ENCODE results near the gene CTDSPL.

CTDSPL gene

DNA sequence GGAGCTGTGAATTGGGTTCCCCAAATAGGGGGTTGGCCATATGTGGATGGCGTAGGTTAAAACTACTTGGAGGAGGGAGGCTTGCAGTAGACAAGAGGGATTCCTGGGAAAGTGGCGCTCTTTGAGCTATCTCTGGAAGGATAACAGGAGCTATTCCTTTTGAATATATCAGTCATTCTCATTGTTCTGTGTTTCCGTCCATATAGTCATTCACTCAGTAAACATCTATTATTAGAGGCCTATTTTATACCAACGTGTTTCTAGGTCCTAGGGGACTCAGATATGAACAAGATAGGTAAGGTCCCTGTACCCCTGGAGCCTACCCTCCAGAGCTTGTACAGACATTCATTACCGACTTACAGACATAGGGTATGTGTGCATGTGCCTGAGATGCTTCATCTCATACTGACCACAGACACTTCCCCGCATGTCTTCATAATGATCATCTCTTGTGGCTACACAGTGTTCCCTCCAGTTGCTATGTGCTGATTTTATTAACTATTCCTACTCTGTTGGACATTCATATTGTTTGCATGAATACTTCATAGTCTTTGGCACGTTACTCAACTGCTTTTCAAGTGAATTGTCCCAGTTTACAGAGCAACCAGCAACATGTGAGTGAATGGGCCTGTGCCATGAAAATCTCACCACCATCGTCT is 73.1 kb downstream of the CTDSPL start:
- ATAC-seq = peak; percentile 16; the same call in 2 of the 3 replicates
- no peak for TF ChIP-seq ZNF70 (CRISPR knock-in tag; IDR thresholded peaks at IDR 0.05)
- no peak for TF ChIP-seq ARNTL (CRISPR knock-in tag; IDR thresholded peaks at IDR 0.05; ENCODE audit: borderline replicate concordance, low read depth)
- no peak for TF ChIP-seq BACH2 (CRISPR knock-in tag; IDR thresholded peaks at IDR 0.05; ENCODE audit: borderline replicate concordance)
- TF ChIP-seq CSDC2 (CRISPR knock-in tag; IDR thresholded peaks at IDR 0.05) = no peak
- no peak for TF ChIP-seq ZFP3 (CRISPR knock-in tag; IDR thresholded peaks at IDR 0.05)
- no peak for TF ChIP-seq ZNF8 (CRISPR knock-in tag; IDR thresholded peaks at IDR 0.05)
- no peak for TF ChIP-seq ISL1 (CRISPR knock-in tag; IDR thresholded peaks at IDR 0.05)
- TF ChIP-seq ZNF565 (CRISPR knock-in tag; conservative IDR thresholded peaks at IDR 0.05; ENCODE audit: low read depth) = no peak
- no peak for TF ChIP-seq SNAI2 (CRISPR knock-in tag; IDR thresholded peaks at IDR 0.05)
- TF ChIP-seq TOX (CRISPR knock-in tag; IDR thresholded peaks at IDR 0.05; ENCODE audit: borderline replicate concordance) = no peak
- no peak for TF ChIP-seq ZFP30 (CRISPR knock-in tag; IDR thresholded peaks at IDR 0.05)
- TF ChIP-seq RARB (CRISPR knock-in tag; IDR thresholded peaks at IDR 0.05) = no peak
- TF ChIP-seq ESRRG (CRISPR knock-in tag; IDR thresholded peaks at IDR 0.05) = no peak
- TF ChIP-seq, protein P1, sequence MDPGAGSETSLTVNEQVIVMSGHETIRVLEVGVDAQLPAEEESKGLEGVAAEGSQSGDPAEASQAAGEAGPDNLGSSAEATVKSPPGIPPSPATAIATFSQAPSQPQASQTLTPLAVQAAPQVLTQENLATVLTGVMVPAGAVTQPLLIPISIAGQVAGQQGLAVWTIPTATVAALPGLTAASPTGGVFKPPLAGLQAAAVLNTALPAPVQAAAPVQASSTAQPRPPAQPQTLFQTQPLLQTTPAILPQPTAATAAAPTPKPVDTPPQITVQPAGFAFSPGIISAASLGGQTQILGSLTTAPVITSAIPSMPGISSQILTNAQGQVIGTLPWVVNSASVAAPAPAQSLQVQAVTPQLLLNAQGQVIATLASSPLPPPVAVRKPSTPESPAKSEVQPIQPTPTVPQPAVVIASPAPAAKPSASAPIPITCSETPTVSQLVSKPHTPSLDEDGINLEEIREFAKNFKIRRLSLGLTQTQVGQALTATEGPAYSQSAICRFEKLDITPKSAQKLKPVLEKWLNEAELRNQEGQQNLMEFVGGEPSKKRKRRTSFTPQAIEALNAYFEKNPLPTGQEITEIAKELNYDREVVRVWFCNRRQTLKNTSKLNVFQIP (CRISPR knock-in tag; IDR thresholded peaks at IDR 0.05; ENCODE audit: borderline replicate concordance, low read depth) = no peak
- no peak for TF ChIP-seq GLIS3 (CRISPR knock-in tag; IDR thresholded peaks at IDR 0.05)
- no peak for TF ChIP-seq OSR1 (CRISPR knock-in tag; IDR thresholded peaks at IDR 0.05)
- TF ChIP-seq, protein P2, sequence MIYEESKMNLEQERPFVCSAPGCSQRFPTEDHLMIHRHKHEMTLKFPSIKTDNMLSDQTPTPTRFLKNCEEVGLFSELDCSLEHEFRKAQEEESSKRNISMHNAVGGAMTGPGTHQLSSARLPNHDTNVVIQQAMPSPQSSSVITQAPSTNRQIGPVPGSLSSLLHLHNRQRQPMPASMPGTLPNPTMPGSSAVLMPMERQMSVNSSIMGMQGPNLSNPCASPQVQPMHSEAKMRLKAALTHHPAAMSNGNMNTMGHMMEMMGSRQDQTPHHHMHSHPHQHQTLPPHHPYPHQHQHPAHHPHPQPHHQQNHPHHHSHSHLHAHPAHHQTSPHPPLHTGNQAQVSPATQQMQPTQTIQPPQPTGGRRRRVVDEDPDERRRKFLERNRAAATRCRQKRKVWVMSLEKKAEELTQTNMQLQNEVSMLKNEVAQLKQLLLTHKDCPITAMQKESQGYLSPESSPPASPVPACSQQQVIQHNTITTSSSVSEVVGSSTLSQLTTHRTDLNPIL (CRISPR knock-in tag; IDR thresholded peaks at IDR 0.05; ENCODE audit: low read depth) = no peak

DNA sequence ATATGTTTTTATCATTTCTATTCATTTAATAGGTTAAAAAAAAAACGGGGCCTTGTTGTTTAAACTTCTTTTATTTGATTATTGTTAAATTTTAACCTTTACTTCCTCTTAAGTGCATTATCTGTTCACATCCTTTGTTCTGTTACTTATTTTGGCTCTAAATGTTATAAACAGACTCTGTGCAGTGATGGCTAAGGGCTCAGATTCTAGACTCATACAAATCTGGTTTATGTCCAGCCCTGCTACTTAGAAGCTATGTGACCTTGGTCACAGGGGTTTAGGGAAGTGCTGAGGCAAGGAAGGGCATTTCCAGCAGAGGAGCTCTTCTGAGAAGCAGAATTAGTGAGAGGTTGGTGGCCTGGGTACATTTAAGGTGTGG is 73.6 kb downstream of the CTDSPL start:
- ATAC-seq = peak; percentile 72

DNA sequence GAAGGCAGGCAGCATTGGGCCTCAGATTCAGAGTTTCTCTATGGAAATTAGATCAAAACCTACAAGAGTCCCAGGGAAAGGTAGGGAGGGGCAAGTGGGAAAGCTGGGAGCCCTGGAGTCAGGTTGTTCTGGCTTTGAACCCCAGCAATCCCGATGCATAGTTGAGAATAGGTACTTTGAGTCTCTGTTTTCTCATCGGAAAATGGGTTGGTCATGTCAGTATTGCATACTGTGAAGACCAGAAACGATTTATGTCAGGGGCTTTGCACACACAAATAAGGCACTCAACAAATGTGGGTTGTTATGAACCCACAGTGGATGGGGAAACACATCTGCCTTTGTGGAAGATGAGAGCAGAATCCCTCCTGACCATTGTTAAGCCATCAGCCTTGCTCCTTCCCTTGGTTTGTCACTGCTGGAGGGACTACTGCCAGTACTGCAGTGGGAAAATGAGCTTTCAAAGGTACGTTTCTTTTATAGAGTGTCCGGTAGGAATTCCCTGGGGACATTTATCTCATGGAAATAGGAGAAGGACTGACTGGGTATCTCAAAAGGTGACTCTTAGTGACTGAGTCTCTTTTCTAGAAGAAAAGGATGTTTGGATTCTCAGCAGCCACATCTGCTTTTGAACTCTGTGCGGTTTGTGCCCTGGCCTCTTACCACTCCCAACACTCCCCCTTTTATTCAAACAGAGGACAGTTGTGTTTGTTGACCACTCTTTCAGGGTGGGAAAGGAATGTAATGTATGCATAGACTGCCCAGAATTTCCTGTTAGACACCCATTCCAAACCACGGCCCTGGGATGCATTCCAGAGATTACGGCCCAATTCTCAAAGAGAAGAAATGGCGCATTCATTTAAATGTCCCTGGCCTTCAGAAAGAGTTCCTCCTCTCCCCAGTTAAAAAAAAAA is 74.3 kb downstream of the CTDSPL start:
- TF ChIP-seq ISL1 (CRISPR knock-in tag; IDR thresholded peaks at IDR 0.05) (peak; percentile 45; the same call in 1 of the 2 replicates), ZC3H10 (CRISPR knock-in tag; IDR thresholded peaks at IDR 0.05) (no peak), PPARA (CRISPR knock-in tag; IDR thresholded peaks at IDR 0.05; ENCODE audit: borderline replicate concordance) (no peak)
- ATAC-seq = peak; percentile 91

More for the DNA sequence above, 73.6 kb downstream of the CTDSPL start:
- TF ChIP-seq ISL1 (CRISPR knock-in tag; IDR thresholded peaks at IDR 0.05) = peak; percentile 62; the same call in 1 of the 2 replicates
- no peak for TF ChIP-seq ZFP3 (CRISPR knock-in tag; IDR thresholded peaks at IDR 0.05)

DNA sequence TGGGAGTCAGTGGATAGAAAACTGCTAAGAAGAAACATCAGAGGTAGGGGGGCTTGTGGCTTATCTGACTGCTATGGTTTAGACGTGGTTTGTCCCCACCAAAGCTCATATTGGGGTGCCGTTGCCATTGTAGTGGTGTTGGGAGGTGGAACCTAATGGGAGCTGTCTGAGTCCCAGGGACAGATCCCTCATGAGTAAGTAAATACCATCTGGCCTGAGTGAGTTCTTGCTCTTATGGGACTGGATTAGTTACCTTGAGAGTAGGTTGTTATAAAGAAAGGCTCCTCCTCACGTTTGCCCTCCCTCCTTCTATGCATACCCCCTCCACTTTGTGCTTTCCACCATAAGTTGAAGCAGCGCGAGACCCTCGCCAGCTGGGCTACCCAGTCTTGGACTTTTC is 75.5 kb downstream of the CTDSPL start:
- no peak for ATAC-seq
- TF ChIP-seq ZNF70 (CRISPR knock-in tag; IDR thresholded peaks at IDR 0.05) (no peak), TCF4 (CRISPR knock-in tag; IDR thresholded peaks at IDR 0.05; ENCODE audit: borderline replicate concordance) (no peak), CSDC2 (CRISPR knock-in tag; IDR thresholded peaks at IDR 0.05) (no peak), TOX (CRISPR knock-in tag; IDR thresholded peaks at IDR 0.05; ENCODE audit: borderline replicate concordance) (no peak), SNAI2 (CRISPR knock-in tag; IDR thresholded peaks at IDR 0.05) (no peak), RARB (CRISPR knock-in tag; IDR thresholded peaks at IDR 0.05) (no peak)
- TF ChIP-seq, protein P3, sequence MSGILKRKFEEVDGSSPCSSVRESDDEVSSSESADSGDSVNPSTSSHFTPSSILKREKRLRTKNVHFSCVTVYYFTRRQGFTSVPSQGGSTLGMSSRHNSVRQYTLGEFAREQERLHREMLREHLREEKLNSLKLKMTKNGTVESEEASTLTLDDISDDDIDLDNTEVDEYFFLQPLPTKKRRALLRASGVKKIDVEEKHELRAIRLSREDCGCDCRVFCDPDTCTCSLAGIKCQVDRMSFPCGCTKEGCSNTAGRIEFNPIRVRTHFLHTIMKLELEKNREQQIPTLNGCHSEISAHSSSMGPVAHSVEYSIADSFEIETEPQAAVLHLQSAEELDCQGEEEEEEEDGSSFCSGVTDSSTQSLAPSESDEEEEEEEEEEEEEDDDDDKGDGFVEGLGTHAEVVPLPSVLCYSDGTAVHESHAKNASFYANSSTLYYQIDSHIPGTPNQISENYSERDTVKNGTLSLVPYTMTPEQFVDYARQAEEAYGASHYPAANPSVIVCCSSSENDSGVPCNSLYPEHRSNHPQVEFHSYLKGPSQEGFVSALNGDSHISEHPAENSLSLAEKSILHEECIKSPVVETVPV (CRISPR knock-in tag; IDR thresholded peaks at IDR 0.05) = no peak
- TF ChIP-seq, protein P4, sequence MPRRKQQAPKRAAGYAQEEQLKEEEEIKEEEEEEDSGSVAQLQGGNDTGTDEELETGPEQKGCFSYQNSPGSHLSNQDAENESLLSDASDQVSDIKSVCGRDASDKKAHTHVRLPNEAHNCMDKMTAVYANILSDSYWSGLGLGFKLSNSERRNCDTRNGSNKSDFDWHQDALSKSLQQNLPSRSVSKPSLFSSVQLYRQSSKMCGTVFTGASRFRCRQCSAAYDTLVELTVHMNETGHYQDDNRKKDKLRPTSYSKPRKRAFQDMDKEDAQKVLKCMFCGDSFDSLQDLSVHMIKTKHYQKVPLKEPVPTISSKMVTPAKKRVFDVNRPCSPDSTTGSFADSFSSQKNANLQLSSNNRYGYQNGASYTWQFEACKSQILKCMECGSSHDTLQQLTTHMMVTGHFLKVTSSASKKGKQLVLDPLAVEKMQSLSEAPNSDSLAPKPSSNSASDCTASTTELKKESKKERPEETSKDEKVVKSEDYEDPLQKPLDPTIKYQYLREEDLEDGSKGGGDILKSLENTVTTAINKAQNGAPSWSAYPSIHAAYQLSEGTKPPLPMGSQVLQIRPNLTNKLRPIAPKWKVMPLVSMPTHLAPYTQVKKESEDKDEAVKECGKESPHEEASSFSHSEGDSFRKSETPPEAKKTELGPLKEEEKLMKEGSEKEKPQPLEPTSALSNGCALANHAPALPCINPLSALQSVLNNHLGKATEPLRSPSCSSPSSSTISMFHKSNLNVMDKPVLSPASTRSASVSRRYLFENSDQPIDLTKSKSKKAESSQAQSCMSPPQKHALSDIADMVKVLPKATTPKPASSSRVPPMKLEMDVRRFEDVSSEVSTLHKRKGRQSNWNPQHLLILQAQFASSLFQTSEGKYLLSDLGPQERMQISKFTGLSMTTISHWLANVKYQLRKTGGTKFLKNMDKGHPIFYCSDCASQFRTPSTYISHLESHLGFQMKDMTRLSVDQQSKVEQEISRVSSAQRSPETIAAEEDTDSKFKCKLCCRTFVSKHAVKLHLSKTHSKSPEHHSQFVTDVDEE (CRISPR knock-in tag; IDR thresholded peaks at IDR 0.05) = no peak
- TF ChIP-seq, protein P1 (CRISPR knock-in tag; IDR thresholded peaks at IDR 0.05; ENCODE audit: borderline replicate concordance, low read depth) = no peak
- TF ChIP-seq, protein P5, sequence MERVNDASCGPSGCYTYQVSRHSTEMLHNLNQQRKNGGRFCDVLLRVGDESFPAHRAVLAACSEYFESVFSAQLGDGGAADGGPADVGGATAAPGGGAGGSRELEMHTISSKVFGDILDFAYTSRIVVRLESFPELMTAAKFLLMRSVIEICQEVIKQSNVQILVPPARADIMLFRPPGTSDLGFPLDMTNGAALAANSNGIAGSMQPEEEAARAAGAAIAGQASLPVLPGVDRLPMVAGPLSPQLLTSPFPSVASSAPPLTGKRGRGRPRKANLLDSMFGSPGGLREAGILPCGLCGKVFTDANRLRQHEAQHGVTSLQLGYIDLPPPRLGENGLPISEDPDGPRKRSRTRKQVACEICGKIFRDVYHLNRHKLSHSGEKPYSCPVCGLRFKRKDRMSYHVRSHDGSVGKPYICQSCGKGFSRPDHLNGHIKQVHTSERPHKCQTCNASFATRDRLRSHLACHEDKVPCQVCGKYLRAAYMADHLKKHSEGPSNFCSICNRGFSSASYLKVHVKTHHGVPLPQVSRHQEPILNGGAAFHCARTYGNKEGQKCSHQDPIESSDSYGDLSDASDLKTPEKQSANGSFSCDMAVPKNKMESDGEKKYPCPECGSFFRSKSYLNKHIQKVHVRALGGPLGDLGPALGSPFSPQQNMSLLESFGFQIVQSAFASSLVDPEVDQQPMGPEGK (CRISPR knock-in tag; IDR thresholded peaks at IDR 0.05; ENCODE audit: borderline replicate concordance) = no peak

Measured in SK-N-SH treated with all-trans-retinoic acid at 6 μM for 48 hours (cell line).